Astrocyte of the spinal cord (primary cell): ENCODE data around the gene OPCML.

ENCODE experiments used
- DNase-seq: peaks from one replicate; pipeline ENCODE4 v3.0.0; 2011; ENCODE audit warnings: low read depth, low spot score
- H3K4me3 ChIP-seq: 2 replicates; pipeline ENCODE4 v1.5.1; 2011; ENCODE audit warnings: low read depth, mild to moderate bottlenecking, low read length, moderate library complexity
- CTCF ChIP-seq: IDR thresholded peaks from 2 replicates; pipeline ENCODE4 v1.5.1; 2012; ENCODE audit warnings: low read depth, mild to moderate bottlenecking, low read length, inconsistent platforms
- in situ Hi-C: cut with HindIII; loops from 2 replicates; pipeline ENCODE4 v1.10.0; 2017; ENCODE audit warnings: low sequenced_read_pairs

OPCML gene

DNA sequence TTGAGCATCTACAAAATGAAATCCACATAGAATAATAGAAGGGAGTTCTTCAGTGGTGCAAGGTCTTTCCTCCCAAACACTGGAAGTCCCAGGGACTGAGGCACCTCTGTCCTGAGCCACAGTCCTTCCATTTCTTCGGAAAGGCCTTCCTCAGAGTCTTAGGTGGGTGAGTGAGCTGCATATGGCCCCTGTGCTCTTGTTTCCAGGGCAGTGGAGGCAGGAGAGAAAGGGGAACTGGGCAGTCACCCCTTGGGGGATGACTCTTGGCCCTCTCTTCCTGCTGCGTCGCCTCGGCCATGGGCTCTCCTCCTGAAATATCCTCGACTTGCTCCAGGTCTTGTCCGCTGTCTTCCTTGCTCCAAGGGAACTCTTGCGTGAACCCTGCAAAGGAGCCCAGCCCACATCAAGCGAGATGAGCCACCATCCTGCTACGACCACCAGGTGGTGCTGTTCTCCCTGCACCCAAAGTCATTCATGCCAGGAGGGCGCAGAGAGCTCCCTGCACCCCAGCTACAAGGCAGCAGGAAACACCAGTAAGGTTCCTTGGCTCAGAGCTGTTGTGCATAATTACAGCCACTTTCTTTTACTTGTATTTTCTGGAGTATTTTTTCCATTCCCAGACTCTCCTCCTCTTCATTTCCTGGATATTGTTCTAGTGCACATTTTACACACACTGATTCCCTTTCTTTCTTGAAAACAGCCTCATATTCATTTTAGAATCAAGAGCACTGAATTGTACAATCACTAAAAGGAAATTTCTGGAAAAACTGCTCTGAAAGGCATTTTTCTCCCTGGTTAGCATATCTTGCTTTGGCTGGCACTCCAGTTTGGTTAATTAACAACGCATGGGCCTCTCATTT lies 397.8 kb downstream of the OPCML start:
- peak; percentile 0 for DNase-seq
- peak; percentile 68 for TF ChIP-seq CTCF
- no peak overlapping the region for H3K4me3 ChIP-seq
- in situ Hi-C loops = no loop called here

- TF ChIP-seq CTCF = no peak
Observed at GRCh38 chr11:133133606-133134005, 398.7 kb downstream of the OPCML start.

DNA sequence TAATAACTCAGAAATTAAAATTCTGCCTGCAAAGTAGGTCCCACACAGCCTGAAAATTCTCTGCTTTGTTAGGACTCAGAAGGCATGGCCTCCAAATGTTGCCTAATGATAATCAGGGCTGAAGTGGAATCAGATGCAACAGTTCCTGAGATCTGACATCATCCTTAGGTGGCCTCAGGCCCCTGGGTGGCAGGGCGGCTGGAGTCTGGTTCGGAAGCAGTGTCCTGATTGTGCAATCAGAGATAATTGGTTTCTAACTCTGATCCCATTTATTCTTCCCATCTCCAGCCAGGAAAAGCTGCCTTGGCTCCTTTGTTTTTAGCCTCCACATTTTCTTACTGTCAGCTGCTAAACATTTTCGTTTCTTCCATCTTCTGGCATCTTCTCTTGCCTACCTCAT lies 399.3 kb downstream of the OPCML start:
- in situ Hi-C loops = no loop called here
- H3K4me3 ChIP-seq = no peak overlapping the region
- TF ChIP-seq CTCF = no peak
- DNase-seq = no peak

More at GRCh38 chr11:133133606-133134005, 398.7 kb downstream of the OPCML start:
- no peak for DNase-seq
- H3K4me3 ChIP-seq = no peak overlapping the region
- in situ Hi-C loops = no loop called here

- H3K4me3 ChIP-seq = no peak overlapping the region
- DNase-seq = no peak
- in situ Hi-C loops = no loop called here
- no peak for TF ChIP-seq CTCF
Observed at GRCh38 chr11:133127741-133128140, 404.6 kb downstream of the OPCML start.

- no peak overlapping the region for H3K4me3 ChIP-seq
- TF ChIP-seq CTCF = no peak
- DNase-seq = no peak
- in situ Hi-C loops = no loop called here
Observed at GRCh38 chr11:133123796-133124195, 408.5 kb downstream of the OPCML start.

GRCh38 chr11:133123366-133123765 lies 408.9 kb downstream of the OPCML start:
- H3K4me3 ChIP-seq = no peak overlapping the region
- no peak for DNase-seq
- TF ChIP-seq CTCF = no peak
- in situ Hi-C loops = no loop called here
